ENCODE results near the gene ADGRL1. TPM values are rescaled to one million over a fixed set of nuclear protein-coding genes. Genes with fewer than 3 reads are reported as not detected.

Gene ADGRL1
- polyA plus RNA-seq, 1 of the 3 experiments (the other 2 are of a cell fraction), result 13.4 TPM

- no peaks in the 10 kb centered on the region for H3F3A ChIP-seq (replicated peaks; ENCODE audit: insufficient read depth)
- POLR2A ChIA-PET, result no interaction called here
- H3K27me3 ChIP-seq (ENCODE audit: insufficient read depth), result no peaks in the 10 kb centered on the region
- DNase-seq, result peak; percentile 19
- no peaks in the 10 kb centered on the region for H4K20me1 ChIP-seq (ENCODE audit: insufficient read depth)
- no peak overlapping the region for H2AFZ ChIP-seq (ENCODE audit: low read depth)
- TF ChIP-seq CTCF (IDR thresholded peaks at IDR 0.05) (no peak), RXRA (IDR thresholded peaks at IDR 0.05; ENCODE audit: borderline replicate concordance, low read depth) (no peak), EP300 (IDR thresholded peaks at IDR 0.05; ENCODE audit: borderline replicate concordance in 1 of 2, low read depth in 1 of 2, low read length in 1 of 2) (no peak), FOXJ3 (CRISPR knock-in tag; IDR thresholded peaks at IDR 0.05) (no peak), SIN3A (IDR thresholded peaks at IDR 0.05; ENCODE audit: borderline replicate concordance, low read depth, low read length) (no peak), GATA2 (CRISPR knock-in tag; IDR thresholded peaks at IDR 0.05) (no peak), CHD2 (IDR thresholded peaks at IDR 0.05; ENCODE audit: low read length, partially characterized antibody) (no peak), NFIC (IDR thresholded peaks at IDR 0.05; ENCODE audit: borderline replicate concordance) (no peak), SMC3 (IDR thresholded peaks at IDR 0.05; ENCODE audit: low read depth, low read length) (no peak), TEAD4 (IDR thresholded peaks at IDR 0.05; ENCODE audit: borderline replicate concordance, insufficient read depth) (no peak), TCF12 (IDR thresholded peaks at IDR 0.05) (no peak), FOXM1 (IDR thresholded peaks at IDR 0.05; ENCODE audit: low read depth) (no peak), RAD21 (IDR thresholded peaks at IDR 0.05; ENCODE audit: low read length) (no peak), MXI1 (IDR thresholded peaks at IDR 0.05; ENCODE audit: low read depth, low read length) (no peak), USF2 (IDR thresholded peaks at IDR 0.05; ENCODE audit: borderline replicate concordance, low read depth, low read length) (no peak), TAF1 (IDR thresholded peaks at IDR 0.05; ENCODE audit: borderline replicate concordance, low read depth, low read length) (no peak), JUND (IDR thresholded peaks at IDR 0.05) (no peak), USF1 (IDR thresholded peaks at IDR 0.05; ENCODE audit: borderline replicate concordance, low read depth) (no peak)
- TF ChIP-seq, protein P1, sequence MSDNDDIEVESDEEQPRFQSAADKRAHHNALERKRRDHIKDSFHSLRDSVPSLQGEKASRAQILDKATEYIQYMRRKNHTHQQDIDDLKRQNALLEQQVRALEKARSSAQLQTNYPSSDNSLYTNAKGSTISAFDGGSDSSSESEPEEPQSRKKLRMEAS (IDR thresholded peaks at IDR 0.05; ENCODE audit: low read depth), result no peak
- TF ChIP-seq, protein P2, sequence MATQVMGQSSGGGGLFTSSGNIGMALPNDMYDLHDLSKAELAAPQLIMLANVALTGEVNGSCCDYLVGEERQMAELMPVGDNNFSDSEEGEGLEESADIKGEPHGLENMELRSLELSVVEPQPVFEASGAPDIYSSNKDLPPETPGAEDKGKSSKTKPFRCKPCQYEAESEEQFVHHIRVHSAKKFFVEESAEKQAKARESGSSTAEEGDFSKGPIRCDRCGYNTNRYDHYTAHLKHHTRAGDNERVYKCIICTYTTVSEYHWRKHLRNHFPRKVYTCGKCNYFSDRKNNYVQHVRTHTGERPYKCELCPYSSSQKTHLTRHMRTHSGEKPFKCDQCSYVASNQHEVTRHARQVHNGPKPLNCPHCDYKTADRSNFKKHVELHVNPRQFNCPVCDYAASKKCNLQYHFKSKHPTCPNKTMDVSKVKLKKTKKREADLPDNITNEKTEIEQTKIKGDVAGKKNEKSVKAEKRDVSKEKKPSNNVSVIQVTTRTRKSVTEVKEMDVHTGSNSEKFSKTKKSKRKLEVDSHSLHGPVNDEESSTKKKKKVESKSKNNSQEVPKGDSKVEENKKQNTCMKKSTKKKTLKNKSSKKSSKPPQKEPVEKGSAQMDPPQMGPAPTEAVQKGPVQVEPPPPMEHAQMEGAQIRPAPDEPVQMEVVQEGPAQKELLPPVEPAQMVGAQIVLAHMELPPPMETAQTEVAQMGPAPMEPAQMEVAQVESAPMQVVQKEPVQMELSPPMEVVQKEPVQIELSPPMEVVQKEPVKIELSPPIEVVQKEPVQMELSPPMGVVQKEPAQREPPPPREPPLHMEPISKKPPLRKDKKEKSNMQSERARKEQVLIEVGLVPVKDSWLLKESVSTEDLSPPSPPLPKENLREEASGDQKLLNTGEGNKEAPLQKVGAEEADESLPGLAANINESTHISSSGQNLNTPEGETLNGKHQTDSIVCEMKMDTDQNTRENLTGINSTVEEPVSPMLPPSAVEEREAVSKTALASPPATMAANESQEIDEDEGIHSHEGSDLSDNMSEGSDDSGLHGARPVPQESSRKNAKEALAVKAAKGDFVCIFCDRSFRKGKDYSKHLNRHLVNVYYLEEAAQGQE (IDR thresholded peaks at IDR 0.05; ENCODE audit: low read depth, low read length), result no peak
- H3K9me3 ChIP-seq, result no peaks in the 10 kb centered on the region
- no peak overlapping the region for H3K4me2 ChIP-seq
- no peak overlapping the region for H3K9ac ChIP-seq
- H3K36me3 ChIP-seq (replicated peaks in 1 of 2; ENCODE audit: control insufficient read depth in 1 of 2, insufficient read depth in 2 of 2, low read length in 1 of 2), result peaks cover 3 to 21% of the 10 kb centered on the region in 2 experiments
- H3K9me2 ChIP-seq, result no peaks in the 10 kb centered on the region
- H3K79me2 ChIP-seq (ENCODE audit: insufficient read depth), result no peaks in the 10 kb centered on the region
- no peak overlapping the region; a peak in 1 of 4 replicates for H3K27ac ChIP-seq (ENCODE audit: low read depth in 2 of 2, low read length in 1 of 2)
- WGBS (ENCODE audit: low lambda C conversion rate), result 97% methylated on average over 33 of the region's 38 CpGs
- H3K4me1 ChIP-seq (ENCODE audit: control insufficient read depth in 1 of 2, insufficient read depth in 2 of 2, low read depth in 1 of 2, low read length in 1 of 2), result peaks cover 0 to 8% of the 10 kb centered on the region in 2 experiments; a peak in 1 of 4 replicates
- CTCF ChIA-PET, result interaction anchor here (1.5 kb wide), 1 partner anchor 26 kb away, joined by 3 read pairs; the partner anchor contains the start of gene ASF1B
- no peak overlapping the region for H3K4me3 ChIP-seq (ENCODE audit: low read depth in 2 of 2, low read length in 1 of 2)
Observed at GRCh38 chr19:14162871-14163297, 43.1 kb downstream of the ADGRL1 start.
